GM13976 (cell line): ENCODE data around the gene CCDC121.
"Not testable (repeated sequence)": the region's sequence is repeated elsewhere in the genome, so short reads cannot be mapped to it uniquely, and the experiment has no call there.

Experiments used
- DNase-seq: peaks from one replicate; pipeline ENCODE4 v3.0.0; 2012; ENCODE audit warnings: low spot score
- in situ Hi-C: fragments of 300-500 bp; cut with MboI; formaldehyde crosslinking; loops from one replicate; pipeline ENCODE4 v1.12.0; 2022; ENCODE audit warnings: low sequenced_read_pairs, mixed read lengths, inconsistent platforms; ENCODE audit not compliant: unreplicated experiment
- TF ChIP-seq, protein P1 (sequence below): IDR thresholded peaks from 2 replicates; pipeline ENCODE4 v1.5.1; 2012; ENCODE audit warnings: borderline replicate concordance, mild to moderate bottlenecking; ENCODE audit not compliant: insufficient read depth; ENCODE audit errors: extremely low read depth, missing control alignments, control extremely low read depth

The CCDC121 gene

DNA sequence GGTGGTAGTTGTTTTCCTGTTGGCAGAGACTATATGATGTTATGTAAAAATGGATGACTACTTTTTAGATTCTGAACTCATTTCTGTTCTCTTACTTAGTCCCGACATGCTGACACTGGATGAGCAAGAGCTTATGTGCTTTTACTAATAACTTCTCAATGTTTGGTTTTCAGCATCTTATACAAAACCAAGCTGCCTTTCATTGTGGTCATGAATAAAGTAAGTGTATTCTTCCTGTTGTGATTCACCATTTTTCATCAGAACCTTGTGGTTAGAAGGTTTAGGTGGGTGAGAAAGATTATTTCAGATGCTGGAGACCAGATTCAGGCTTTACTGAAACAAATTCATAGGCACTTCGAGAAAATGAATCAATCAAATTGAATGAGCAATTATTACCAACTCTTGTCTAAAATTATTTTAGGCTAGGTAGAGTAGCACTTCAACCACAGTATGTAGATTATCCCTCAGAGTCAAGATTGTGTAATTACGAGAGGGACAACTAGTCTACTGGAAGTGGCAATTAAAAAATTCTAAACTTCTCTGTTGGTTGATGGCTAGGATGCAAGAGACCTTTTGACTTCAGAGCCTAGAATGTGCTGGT lies 9.3 kb upstream of the CCDC121 start:
- in situ Hi-C loops, result no loop called here
- no peak for DNase-seq
- TF ChIP-seq, protein P1, sequence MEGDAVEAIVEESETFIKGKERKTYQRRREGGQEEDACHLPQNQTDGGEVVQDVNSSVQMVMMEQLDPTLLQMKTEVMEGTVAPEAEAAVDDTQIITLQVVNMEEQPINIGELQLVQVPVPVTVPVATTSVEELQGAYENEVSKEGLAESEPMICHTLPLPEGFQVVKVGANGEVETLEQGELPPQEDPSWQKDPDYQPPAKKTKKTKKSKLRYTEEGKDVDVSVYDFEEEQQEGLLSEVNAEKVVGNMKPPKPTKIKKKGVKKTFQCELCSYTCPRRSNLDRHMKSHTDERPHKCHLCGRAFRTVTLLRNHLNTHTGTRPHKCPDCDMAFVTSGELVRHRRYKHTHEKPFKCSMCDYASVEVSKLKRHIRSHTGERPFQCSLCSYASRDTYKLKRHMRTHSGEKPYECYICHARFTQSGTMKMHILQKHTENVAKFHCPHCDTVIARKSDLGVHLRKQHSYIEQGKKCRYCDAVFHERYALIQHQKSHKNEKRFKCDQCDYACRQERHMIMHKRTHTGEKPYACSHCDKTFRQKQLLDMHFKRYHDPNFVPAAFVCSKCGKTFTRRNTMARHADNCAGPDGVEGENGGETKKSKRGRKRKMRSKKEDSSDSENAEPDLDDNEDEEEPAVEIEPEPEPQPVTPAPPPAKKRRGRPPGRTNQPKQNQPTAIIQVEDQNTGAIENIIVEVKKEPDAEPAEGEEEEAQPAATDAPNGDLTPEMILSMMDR, result no peak

DNA sequence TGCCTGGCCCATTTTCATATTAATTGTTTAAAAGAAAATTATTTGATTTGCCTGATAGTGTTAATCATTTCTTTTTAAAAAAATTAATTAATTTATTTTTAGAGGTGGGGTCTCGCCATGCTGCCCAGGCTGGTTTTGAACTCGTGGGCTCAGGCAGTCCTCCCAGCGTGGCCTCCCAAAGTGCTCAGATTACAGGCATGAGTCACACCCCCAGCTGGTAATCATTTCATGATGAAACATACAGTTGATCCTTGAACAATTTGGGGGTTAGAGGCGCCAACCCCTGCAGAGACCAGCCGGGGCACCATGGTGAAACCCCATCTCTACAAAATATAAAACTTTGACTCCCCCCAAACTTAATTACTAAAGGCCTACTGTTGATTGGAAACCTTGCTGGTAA lies 8.0 kb upstream of the CCDC121 start:
- TF ChIP-seq, protein P1, result no peak
- in situ Hi-C loops, result no loop called here
- no peak for DNase-seq

DNA sequence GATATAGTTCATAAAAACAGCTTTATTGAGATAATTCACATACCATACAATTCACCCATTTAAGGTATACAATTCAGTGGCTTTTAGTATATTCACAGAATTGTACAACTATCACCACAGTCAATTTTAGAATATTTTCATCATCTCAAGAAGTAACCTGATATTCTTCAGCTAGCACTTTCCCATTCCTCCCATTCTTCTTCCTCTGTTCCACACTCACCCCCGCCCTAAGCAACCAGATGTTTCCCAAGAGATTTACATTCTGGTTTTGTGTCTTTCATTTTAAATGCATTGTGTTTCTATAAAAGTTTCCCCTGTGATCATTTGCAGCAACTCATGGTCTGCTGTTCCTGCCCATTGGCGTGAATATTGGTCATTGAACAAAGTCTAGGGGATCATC lies 5.5 kb upstream of the CCDC121 start:
- TF ChIP-seq, protein P1, result no peak
- no peak for DNase-seq
- in situ Hi-C loops, result no loop called here

DNA sequence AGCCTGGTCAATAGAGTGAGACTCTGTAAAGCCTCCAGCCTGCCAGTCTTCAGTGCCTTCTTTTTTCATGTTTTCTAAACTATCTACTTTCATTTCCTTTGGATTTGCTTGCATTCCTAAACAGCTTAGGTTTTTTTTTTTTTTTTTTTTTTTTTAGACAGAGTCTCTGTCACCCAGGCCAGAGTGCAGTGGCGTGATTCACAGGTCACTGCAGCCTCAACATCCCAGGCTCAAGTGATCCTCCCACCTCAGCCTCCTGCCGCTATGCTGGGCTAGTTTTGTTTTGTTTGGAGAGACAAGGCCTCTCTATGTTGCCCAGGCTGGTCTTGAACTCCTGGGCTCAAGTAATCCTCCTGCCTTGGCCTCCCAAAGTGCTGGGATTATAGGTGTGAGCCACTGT lies 1.4 kb upstream of the CCDC121 start:
- DNase-seq, in situ Hi-C loops: not testable (repeated sequence)

DNA sequence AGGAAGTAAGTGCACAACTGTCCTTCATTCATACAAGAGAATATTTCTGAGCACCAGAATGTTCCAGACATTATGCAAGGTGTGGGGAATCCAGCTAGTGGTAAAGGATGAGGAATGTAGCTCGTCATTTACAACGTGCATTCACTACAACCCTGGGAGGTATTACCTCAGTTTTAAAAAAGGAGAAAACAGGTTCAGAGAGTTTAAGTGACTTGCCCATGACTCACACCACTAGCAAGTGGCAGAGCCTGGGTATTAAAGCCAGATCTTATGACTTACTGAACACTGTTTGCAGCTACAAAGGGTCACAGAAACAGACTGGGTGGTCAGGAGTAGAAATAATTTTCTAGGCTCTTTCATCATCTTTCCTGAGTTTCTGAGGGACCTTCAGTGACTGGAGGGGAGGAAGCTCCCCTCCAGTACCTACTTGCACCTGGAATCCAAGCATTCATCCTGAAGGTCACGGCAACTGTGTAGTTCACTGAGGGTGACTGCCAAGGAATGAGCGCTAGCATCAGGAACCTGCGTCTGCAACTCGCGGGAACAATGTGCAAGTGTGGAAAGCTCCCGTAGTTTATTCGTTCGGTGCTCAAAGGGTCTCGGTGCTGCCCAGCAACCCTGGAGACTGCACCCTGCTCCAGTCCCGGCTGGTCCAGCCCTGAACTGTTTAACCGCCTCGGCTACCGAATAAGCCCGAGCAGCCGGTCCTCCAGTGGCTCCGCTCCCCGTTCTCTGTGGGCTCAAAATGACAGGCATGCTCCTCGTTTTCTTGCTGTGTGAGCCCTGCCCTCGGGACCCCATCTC lies 647 bp downstream of the CCDC121 start:
- DNase-seq, result no peak
- in situ Hi-C loops, result no loop called here
- TF ChIP-seq, protein P1, result no peak

DNA sequence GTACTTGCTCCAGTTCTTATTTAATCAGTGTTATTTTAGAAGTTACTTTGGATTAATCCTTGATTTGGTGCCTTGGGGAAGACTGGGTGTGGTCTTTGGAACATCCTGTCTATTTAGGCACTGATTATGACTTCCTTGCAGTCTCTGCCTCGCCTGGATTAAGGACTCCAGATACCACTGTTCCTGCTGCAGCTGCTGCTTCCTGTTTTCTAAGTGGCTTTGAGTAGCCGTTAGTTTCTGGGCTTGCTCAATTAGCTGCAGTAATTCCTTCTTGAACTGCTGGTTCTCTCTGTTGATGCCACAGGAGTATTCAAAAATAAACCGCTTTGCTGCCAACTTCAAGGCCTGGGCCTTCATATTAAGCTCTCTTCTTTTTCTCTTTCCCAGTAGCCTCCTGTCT lies 1.9 kb downstream of the CCDC121 start:
- not testable (repeated sequence) for DNase-seq

DNA sequence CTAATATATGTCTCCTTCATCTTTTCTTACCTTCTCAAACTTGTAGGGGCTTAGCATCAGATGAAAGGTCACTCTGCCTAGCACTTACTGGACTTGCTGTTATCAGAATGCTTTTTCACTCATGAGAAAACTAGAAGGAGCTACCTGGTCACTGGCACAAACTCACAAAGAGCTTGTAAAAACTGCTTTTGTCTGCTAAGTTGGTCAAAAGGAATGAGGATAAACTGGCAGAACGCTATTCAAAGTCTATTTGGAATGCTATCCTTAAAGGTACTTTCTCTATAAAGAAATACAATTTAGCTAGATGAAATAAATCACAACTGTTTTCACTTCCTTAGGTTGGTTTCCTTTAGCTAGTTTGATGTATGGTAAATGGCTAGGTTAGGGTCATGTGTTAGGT lies 2.5 kb downstream of the CCDC121 start:
- in situ Hi-C loops, DNase-seq: not testable (repeated sequence)

More for the DNA sequence above, 1.9 kb downstream of the CCDC121 start:
- in situ Hi-C loops, result not testable (repeated sequence)

DNA sequence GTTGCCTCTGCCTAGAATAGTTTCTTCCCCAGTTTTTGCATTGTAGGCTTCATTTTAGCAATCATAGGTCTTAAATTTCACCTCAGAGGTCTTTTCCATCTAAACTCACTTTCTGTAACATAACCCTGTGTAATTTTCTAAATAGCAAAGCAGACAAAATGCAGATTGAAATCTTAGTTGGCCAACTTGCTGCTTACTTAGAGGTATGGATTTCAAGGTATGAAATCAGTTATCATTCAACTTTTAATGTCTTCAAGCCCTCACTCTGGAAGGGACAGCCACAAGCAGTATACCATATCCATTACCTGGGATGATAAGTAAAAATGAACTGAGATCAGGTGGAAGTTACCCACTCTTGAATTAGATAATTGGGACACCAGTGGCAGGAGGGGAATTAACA lies 3.9 kb downstream of the CCDC121 start:
- TF ChIP-seq, protein P1, result no peak
- DNase-seq, result no peak
- in situ Hi-C loops, result no loop called here
